SK-N-MC (cell line): ENCODE data around the gene HOMER3.

Experiments
- EZH2 ChIP-seq: fragments of 200-600 bp; sonication (generic); IDR thresholded peaks from one replicate; pipeline ENCODE4 v1.6.1; 2017; ENCODE audit warnings: antibody characterized with exemption
- FOXP2 ChIP-seq: optimal IDR thresholded peaks from 2 replicates; pipeline ENCODE3; 2011; ENCODE audit warnings: mild to moderate bottlenecking, moderate library complexity; ENCODE audit not compliant: insufficient read depth; ENCODE audit errors: extremely low read length, control extremely low read depth
- POLR2AphosphoS5 ChIP-seq: IDR thresholded peaks from 2 replicates; pipeline ENCODE4 v1.6.1; 2012; ENCODE audit warnings: mild to moderate bottlenecking, low read depth, low read length, borderline replicate concordance

- no peak for TF ChIP-seq EZH2
- no peak for TF ChIP-seq POLR2AphosphoS5
- no peak for TF ChIP-seq FOXP2
These were observed 36.5 kb downstream of the HOMER3 start for GRCh38 chr19:18904334-18905057.
